HCT116 (cell line): ENCODE data around the gene CTDSP1. TPM values are rescaled to one million over a fixed set of nuclear protein-coding genes. Genes with fewer than 3 reads are reported as not detected.

Experiments used
- ATAC-seq: fragments of 200-7000 bp; cut with Tn5 transposase; 2 replicates; pipeline ENCODE4 v1.9.1; 2020; ENCODE audit warnings: mild to moderate bottlenecking, moderate library complexity
- BruUV-seq: library from RNA; stranded (reverse); fragments of 400-500 nt; replicated peaks from 2 replicates; lab custom pipeline; 2021; lab: Mats Ljungman, UMichigan
- CTCF ChIA-PET: fragments of 300-600 bp; sonication (Branson Sonifier 250); formaldehyde crosslinking; loops from one replicate; lab custom pipeline; 2021; ENCODE audit warnings: antibody characterized with exemption; lab: Charles Lee
- POLR2A ChIA-PET: fragments of 300-600, 350-600 bp; sonication (Branson Sonifier 250); formaldehyde crosslinking; loops from one replicate; lab custom pipeline; 2021; ENCODE audit warnings: antibody characterized with exemption; lab: Charles Lee
- RAD21 ChIA-PET, 2 experiments: fragments of 300-600 bp; sonication (Branson Sonifier 250); formaldehyde crosslinking; loops; one replicate each; lab custom pipeline; 2023; ENCODE audit warnings: low total read pairs in 2 of 2; ENCODE audit not compliant: uncharacterized antibody in 2 of 2, unreplicated experiment in 2 of 2, low non-redundant PET in 1 of 2; lab: Charles Lee
- DNase-seq: peaks from one replicate; pipeline ENCODE4 v3.0.0-alpha.2; 2010; ENCODE audit warnings: low read depth, low spot score
- H2AFZ ChIP-seq: fragments of 200-600 bp; shearing (Covaris generic), sonication (generic); 2 replicates; pipeline ENCODE4 v1.6.1; 2017; ENCODE audit warnings: low read depth, mixed run types, mixed read lengths, antibody characterized with exemption, low read length; ENCODE audit not compliant: poor library complexity, severe bottlenecking
- H3K27ac ChIP-seq: 2 replicates; pipeline ENCODE4 v1.5.1; 2012; ENCODE audit warnings: low read depth, low read length
- H3K27me3 ChIP-seq: fragments of 200-600 bp; sonication (generic); 2 replicates; pipeline ENCODE4 v1.6.1; 2016; ENCODE audit warnings: mixed run types, low read length, mixed read lengths; ENCODE audit not compliant: insufficient read depth
- H3K36me3 ChIP-seq, 2 experiments: fragments of 200-500 bp in 1 of 2; fragments of 200-600 bp in 1 of 2; sonication (Bioruptor generic) in 1 of 2; sonication (generic) in 1 of 2; 2 replicates each; pipeline versions ENCODE4 v1.5.1 to v1.6.1; 2014 to 2016; ENCODE audit warnings: low read length in 2 of 2, inconsistent platforms in 1 of 2, mixed read lengths in 1 of 2, mixed run types in 1 of 2; ENCODE audit not compliant: insufficient read depth in 2 of 2, control insufficient read depth in 1 of 2
- H3K4me1 ChIP-seq, 2 experiments: fragments of 200-600 bp in 1 of 2; sonication (generic) in 1 of 2; 2 replicates each; pipeline versions ENCODE4 v1.5.1 to v1.6.1; 2012 to 2017; ENCODE audit warnings: low read length in 2 of 2, inconsistent platforms in 1 of 2, mild to moderate bottlenecking in 1 of 2, mixed read lengths in 1 of 2, mixed run types in 1 of 2, moderate library complexity in 1 of 2; ENCODE audit not compliant: insufficient read depth in 2 of 2, control insufficient read depth in 1 of 2
- H3K4me2 ChIP-seq: fragments of 200-600 bp; sonication (generic); 2 replicates; pipeline ENCODE4 v1.6.1; 2017; ENCODE audit warnings: mixed run types, low read length, mixed read lengths
- H3K4me3 ChIP-seq, 2 experiments: fragments of 200-600 bp in 1 of 2; sonication (generic) in 1 of 2; replicated peaks in 1 of 2; 2 replicates each; pipeline ENCODE4 v1.5.1; 2011 to 2016; ENCODE audit warnings: low read length in 2 of 2, control low read depth in 1 of 2, low read depth in 1 of 2, mild to moderate bottlenecking in 1 of 2, mixed read lengths in 1 of 2, mixed run types in 1 of 2
- H3K79me2 ChIP-seq: fragments of 200-600 bp; sonication (generic); 2 replicates; pipeline ENCODE4 v1.6.1; 2017; ENCODE audit warnings: mild to moderate bottlenecking, mixed run types, low read length, moderate library complexity, mixed read lengths; ENCODE audit not compliant: insufficient read depth
- H3K9ac ChIP-seq: fragments of 200-600 bp; sonication (generic); 2 replicates; pipeline ENCODE4 v1.6.1; 2016; ENCODE audit warnings: low read length, mixed read lengths
- H3K9me2 ChIP-seq: fragments of 200-600 bp; sonication (generic), shearing (Covaris generic); 2 replicates; pipeline ENCODE4 v1.6.1; 2017; ENCODE audit warnings: mixed run types, mild to moderate bottlenecking, moderate library complexity; ENCODE audit not compliant: insufficient read depth
- H3K9me3 ChIP-seq, 2 experiments: fragments of 200-500 bp in 1 of 2; fragments of 200-600 bp in 1 of 2; sonication (Bioruptor generic) in 1 of 2; sonication (generic) in 1 of 2; 2 replicates each; pipeline ENCODE4 v1.6.1; 2014 to 2017; ENCODE audit warnings: low read length in 2 of 2, mixed read lengths in 2 of 2, inconsistent platforms in 1 of 2, low read depth in 1 of 2, mild to moderate bottlenecking in 1 of 2, mixed run types in 1 of 2, moderate library complexity in 1 of 2; ENCODE audit not compliant: control insufficient read depth in 1 of 2, insufficient read depth in 1 of 2
- H4K20me1 ChIP-seq: fragments of 200-600 bp; sonication (generic), shearing (Covaris generic); 2 replicates; pipeline ENCODE4 v1.6.1; 2017; ENCODE audit warnings: mixed run types, mild to moderate bottlenecking, moderate library complexity; ENCODE audit not compliant: insufficient read depth
- ATF3 ChIP-seq: IDR thresholded peaks from 2 replicates; pipeline ENCODE4 v1.6.1; 2012
- CEBPB ChIP-seq: IDR thresholded peaks from 2 replicates; pipeline ENCODE4 v1.6.1; 2012; ENCODE audit warnings: low read depth
- EGR1 ChIP-seq: IDR thresholded peaks from 2 replicates; pipeline ENCODE4 v1.6.1; 2012; ENCODE audit warnings: low read depth
- FOSL1 ChIP-seq: IDR thresholded peaks from 2 replicates; pipeline ENCODE4 v1.6.1; 2012; ENCODE audit warnings: low read depth
- JUND ChIP-seq: IDR thresholded peaks from 2 replicates; pipeline ENCODE4 v1.6.1; 2012
- MAX ChIP-seq: IDR thresholded peaks from 2 replicates; pipeline ENCODE4 v1.6.1; 2012
- POLR2A ChIP-seq: IDR thresholded peaks from 2 replicates; pipeline ENCODE4 v1.7.0; 2011; ENCODE audit warnings: borderline replicate concordance; ENCODE audit not compliant: insufficient read depth, insufficient read length; ENCODE audit errors: extremely low read depth
- SP1 ChIP-seq: IDR thresholded peaks from 2 replicates; pipeline ENCODE4 v1.6.1; 2012; ENCODE audit warnings: low read depth
- TCF7L2 ChIP-seq: IDR thresholded peaks from 2 replicates; pipeline ENCODE4 v1.7.0; 2011; ENCODE audit warnings: borderline replicate concordance, inconsistent platforms; ENCODE audit not compliant: insufficient read depth, insufficient read length; ENCODE audit errors: extremely low read depth
- ZBTB33 ChIP-seq: IDR thresholded peaks from 2 replicates; pipeline ENCODE4 v1.6.1; 2011; ENCODE audit warnings: mild to moderate bottlenecking, low read length, moderate library complexity; ENCODE audit not compliant: insufficient replicate concordance; ENCODE audit errors: extremely low read depth
- ZFX ChIP-seq: fragments of 450-650 bp; IDR thresholded peaks from 2 replicates; pipeline ENCODE4 v1.6.1; 2017
- ZNF274 ChIP-seq: fragments of 200-500 bp; sonication (Bioruptor generic); IDR thresholded peaks from 2 replicates; pipeline ENCODE4 v1.6.1; 2014; ENCODE audit warnings: mild to moderate bottlenecking, low read depth, low read length, inconsistent platforms
- intact Hi-C: fragments of 100-400 bp; cut with micrococcal nuclease; formaldehyde crosslinking; loops from 2 replicates; pipeline ENCODE4 v1.10.0; 2022
- total RNA-seq: library from RNA; stranded (reverse); gene quantifications from one replicate; pipeline ENCODE4 v1.2.1, GENCODE V29; 2021; ENCODE audit not compliant: unreplicated experiment

The CTDSP1 gene
- total RNA-seq, 1 experiment from 2014 or later: 90.7 TPM

- ChIA-PET RAD21 (no interaction called here), POLR2A (interaction anchor here (0.6 to 1.2 kb wide), 4 partner anchors 37 to 123 kb away, joined by 3 to 9 read pairs (median 4); partner anchors contain the start of genes AAMP and PNKD), CTCF (interaction anchor here (0.7 to 1.5 kb wide), 4 partner anchors 91 to 122 kb away, joined by 3 to 4 read pairs (median 4); partner anchors contain the start of genes AAMP and PNKD)
- Histone ChIP-seq H4K20me1 (no peaks in the 10 kb centered on the region), H3K27ac (no peak overlapping the region), H3K9me2 (no peaks in the 10 kb centered on the region), H3K9me3 (no peaks in the 10 kb centered on the region), H3K27me3 (no peaks in the 10 kb centered on the region), H3K79me2 (no peaks in the 10 kb centered on the region; the same call in 1 of the 2 replicates), H3K4me1 (peaks cover 24 to 41% of the 10 kb centered on the region in 2 experiments), H2AFZ (no peak overlapping the region), H3K4me3 (no peak overlapping the region), H3K9ac (no peak overlapping the region), H3K36me3 (no peaks in the 10 kb centered on the region), H3K4me2 (no peak overlapping the region)
- intact Hi-C loops: no loop called here
- BruUV-seq: no TSS peak
- DNase-seq: no peak
- TF ChIP-seq JUND (no peak), MAX (no peak), POLR2A (no peak), TCF7L2 (no peak), EGR1 (no peak), ZNF274 (no peak), FOSL1 (no peak), CEBPB (no peak), SP1 (no peak), ZBTB33 (no peak), ATF3 (no peak), ZFX (no peak)
- ATAC-seq: no peak
Measured at GRCh38 chr2:218392891-218393462, 6.7 kb upstream of the CTDSP1 start.
